ENCODE results near the gene PTGER2. TPM values are rescaled to one million over a fixed set of nuclear protein-coding genes. Genes with fewer than 3 reads are reported as not detected.

PTGER2 gene
- total and polyA plus RNA-seq, 10 of the 15 experiments (the other 5 are each of a cell fraction or from before 2014, with no cell fraction given) = 0.03 to 1.6 (median 0.33) TPM

DNA sequence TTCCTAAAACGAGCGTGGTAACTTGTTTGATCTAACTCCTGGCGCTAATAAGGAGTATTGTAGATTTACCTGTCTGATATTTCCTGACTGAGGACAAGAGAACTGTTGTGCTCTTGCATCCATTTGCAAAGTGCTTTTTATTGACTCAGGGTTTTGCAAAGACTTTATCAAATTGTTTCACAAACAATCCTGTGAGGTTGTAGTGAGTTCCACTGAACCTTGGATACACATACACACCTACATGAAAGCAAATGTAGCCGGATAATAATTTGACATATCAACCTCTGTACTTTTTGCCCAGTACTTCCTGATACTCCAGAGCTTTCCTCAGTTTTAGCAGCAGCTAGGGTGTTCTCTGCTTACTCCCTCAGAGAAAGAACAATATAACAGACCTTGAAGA is 6.7 kb upstream of the PTGER2 start:
- RAD21 ChIA-PET (ENCODE audit: unreplicated experiment) = no interaction called here
- 74% methylated on average over 4 of the region's 4 CpGs for WGBS (ENCODE audit: insufficient coverage, insufficient replicate concordance, low lambda C conversion rate, missing lambda C conversion rate)

More for the DNA sequence above, 6.7 kb upstream of the PTGER2 start:
- Histone ChIP-seq H3K36me3 (ENCODE audit: control insufficient read depth in 2 of 2, insufficient read depth in 2 of 2, low read length in 1 of 2) (no peaks in the 10 kb centered on the region), H3K4me2 (ENCODE audit: control insufficient read depth, insufficient read depth) (no peak overlapping the region), H3K27ac (ENCODE audit: control insufficient read depth, insufficient read depth) (no peak overlapping the region), H3K9ac (ENCODE audit: control insufficient read depth, insufficient read depth, low read length) (no peak overlapping the region), H3K27me3 (replicated peaks in 1 of 2; ENCODE audit: control insufficient read depth in 2 of 2, insufficient read depth in 2 of 2, low read length in 1 of 2) (no peaks in the 10 kb centered on the region; a peak in 1 of 4 replicates), H3K9me3 (replicated peaks; ENCODE audit: control insufficient read depth, insufficient read depth, low read length) (peaks cover 7% of the 10 kb centered on the region; the same call in 2 of the 3 replicates), H3K4me3 (no peak overlapping the region), H3K4me1 (ENCODE audit: control insufficient read depth, insufficient read depth, low read length) (peaks cover 11% of the 10 kb centered on the region), H3K79me2 (ENCODE audit: control insufficient read depth, insufficient read depth, low read length) (no peaks in the 10 kb centered on the region), H2AFZ (ENCODE audit: control insufficient read depth, low read depth, low read length) (no peak overlapping the region), H4K20me1 (ENCODE audit: control insufficient read depth, insufficient read depth) (no peaks in the 10 kb centered on the region)
- FAIRE-seq (no peak), DNase-seq (ENCODE audit: low read depth, low spot score) (no peak), ATAC-seq (no peak)
- SMC1A ChIA-PET (ENCODE audit: uncharacterized antibody, unreplicated experiment) = no interaction called here
- in situ Hi-C loops (cut with MboI) (no loop called here), intact Hi-C loops (cut with micrococcal nuclease; ENCODE audit: unreplicated experiment) (no loop called here)
- BruUV-seq (replicated peaks) = no TSS peak
- POLR2A ChIA-PET = no interaction called here
- CTCF ChIA-PET = interaction anchor here (1.1 kb wide), 1 partner anchor 37 kb away, joined by 4 read pairs; no protein-coding TSS in a partner anchor
- TF ChIP-seq ZNF217 (IDR thresholded peaks at IDR 0.05) (no peak), IRF4 (IDR thresholded peaks at IDR 0.05; ENCODE audit: low read depth, low read length) (no peak), TARDBP (IDR thresholded peaks at IDR 0.05; ENCODE audit: borderline replicate concordance) (no peak), CREM (IDR thresholded peaks at IDR 0.05; ENCODE audit: low read depth) (no peak), TCF3 (IDR thresholded peaks at IDR 0.05; ENCODE audit: borderline replicate concordance, insufficient read depth, low read depth, low read length) (no peak), JUND (IDR thresholded peaks at IDR 0.05; ENCODE audit: low read depth, low read length) (no peak), BHLHE40 (IDR thresholded peaks at IDR 0.05; ENCODE audit: borderline replicate concordance in 1 of 2, low read depth in 2 of 2, low read length in 1 of 2) (no peak), ZSCAN29 (IDR thresholded peaks at IDR 0.05) (no peak), PML (IDR thresholded peaks at IDR 0.05; ENCODE audit: low read length) (no peak)
- TF ChIP-seq, protein P1, sequence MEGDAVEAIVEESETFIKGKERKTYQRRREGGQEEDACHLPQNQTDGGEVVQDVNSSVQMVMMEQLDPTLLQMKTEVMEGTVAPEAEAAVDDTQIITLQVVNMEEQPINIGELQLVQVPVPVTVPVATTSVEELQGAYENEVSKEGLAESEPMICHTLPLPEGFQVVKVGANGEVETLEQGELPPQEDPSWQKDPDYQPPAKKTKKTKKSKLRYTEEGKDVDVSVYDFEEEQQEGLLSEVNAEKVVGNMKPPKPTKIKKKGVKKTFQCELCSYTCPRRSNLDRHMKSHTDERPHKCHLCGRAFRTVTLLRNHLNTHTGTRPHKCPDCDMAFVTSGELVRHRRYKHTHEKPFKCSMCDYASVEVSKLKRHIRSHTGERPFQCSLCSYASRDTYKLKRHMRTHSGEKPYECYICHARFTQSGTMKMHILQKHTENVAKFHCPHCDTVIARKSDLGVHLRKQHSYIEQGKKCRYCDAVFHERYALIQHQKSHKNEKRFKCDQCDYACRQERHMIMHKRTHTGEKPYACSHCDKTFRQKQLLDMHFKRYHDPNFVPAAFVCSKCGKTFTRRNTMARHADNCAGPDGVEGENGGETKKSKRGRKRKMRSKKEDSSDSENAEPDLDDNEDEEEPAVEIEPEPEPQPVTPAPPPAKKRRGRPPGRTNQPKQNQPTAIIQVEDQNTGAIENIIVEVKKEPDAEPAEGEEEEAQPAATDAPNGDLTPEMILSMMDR (IDR thresholded peaks at IDR 0.05 in 2 of 3, conservative IDR thresholded peaks at IDR 0.05 in 1 of 3; ENCODE audit: control insufficient read depth in 2 of 3, extremely low read depth in 1 of 3, insufficient read depth in 1 of 3, low read depth in 3 of 3, low read length in 3 of 3) = no peak
- TF ChIP-seq, protein P2, sequence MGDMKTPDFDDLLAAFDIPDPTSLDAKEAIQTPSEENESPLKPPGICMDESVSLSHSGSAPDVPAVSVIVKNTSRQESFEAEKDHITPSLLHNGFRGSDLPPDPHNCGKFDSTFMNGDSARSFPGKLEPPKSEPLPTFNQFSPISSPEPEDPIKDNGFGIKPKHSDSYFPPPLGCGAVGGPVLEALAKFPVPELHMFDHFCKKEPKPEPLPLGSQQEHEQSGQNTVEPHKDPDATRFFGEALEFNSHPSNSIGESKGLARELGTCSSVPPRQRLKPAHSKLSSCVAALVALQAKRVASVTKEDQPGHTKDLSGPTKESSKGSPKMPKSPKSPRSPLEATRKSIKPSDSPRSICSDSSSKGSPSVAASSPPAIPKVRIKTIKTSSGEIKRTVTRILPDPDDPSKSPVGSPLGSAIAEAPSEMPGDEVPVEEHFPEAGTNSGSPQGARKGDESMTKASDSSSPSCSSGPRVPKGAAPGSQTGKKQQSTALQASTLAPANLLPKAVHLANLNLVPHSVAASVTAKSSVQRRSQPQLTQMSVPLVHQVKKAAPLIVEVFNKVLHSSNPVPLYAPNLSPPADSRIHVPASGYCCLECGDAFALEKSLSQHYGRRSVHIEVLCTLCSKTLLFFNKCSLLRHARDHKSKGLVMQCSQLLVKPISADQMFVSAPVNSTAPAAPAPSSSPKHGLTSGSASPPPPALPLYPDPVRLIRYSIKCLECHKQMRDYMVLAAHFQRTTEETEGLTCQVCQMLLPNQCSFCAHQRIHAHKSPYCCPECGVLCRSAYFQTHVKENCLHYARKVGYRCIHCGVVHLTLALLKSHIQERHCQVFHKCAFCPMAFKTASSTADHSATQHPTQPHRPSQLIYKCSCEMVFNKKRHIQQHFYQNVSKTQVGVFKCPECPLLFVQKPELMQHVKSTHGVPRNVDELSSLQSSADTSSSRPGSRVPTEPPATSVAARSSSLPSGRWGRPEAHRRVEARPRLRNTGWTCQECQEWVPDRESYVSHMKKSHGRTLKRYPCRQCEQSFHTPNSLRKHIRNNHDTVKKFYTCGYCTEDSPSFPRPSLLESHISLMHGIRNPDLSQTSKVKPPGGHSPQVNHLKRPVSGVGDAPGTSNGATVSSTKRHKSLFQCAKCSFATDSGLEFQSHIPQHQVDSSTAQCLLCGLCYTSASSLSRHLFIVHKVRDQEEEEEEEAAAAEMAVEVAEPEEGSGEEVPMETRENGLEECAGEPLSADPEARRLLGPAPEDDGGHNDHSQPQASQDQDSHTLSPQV (IDR thresholded peaks at IDR 0.05) = no peak
- TF ChIP-seq, protein P3, sequence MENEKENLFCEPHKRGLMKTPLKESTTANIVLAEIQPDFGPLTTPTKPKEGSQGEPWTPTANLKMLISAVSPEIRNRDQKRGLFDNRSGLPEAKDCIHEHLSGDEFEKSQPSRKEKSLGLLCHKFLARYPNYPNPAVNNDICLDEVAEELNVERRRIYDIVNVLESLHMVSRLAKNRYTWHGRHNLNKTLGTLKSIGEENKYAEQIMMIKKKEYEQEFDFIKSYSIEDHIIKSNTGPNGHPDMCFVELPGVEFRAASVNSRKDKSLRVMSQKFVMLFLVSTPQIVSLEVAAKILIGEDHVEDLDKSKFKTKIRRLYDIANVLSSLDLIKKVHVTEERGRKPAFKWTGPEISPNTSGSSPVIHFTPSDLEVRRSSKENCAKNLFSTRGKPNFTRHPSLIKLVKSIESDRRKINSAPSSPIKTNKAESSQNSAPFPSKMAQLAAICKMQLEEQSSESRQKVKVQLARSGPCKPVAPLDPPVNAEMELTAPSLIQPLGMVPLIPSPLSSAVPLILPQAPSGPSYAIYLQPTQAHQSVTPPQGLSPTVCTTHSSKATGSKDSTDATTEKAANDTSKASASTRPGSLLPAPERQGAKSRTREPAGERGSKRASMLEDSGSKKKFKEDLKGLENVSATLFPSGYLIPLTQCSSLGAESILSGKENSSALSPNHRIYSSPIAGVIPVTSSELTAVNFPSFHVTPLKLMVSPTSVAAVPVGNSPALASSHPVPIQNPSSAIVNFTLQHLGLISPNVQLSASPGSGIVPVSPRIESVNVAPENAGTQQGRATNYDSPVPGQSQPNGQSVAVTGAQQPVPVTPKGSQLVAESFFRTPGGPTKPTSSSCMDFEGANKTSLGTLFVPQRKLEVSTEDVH (IDR thresholded peaks at IDR 0.05; ENCODE audit: low read depth, partially characterized antibody) = no peak
